Heart right ventricle (tissue), 16 donors: ENCODE data around the gene CASP9. TPM values are rescaled to one million over a fixed set of nuclear protein-coding genes. Genes with fewer than 3 reads are reported as not detected.

Experiments
- ATAC-seq, 8 donors: fragments of 200-7000 bp; cut with Tn5 transposase; one replicate each; pipeline ENCODE4 v1.9.1; 2020; ENCODE audit warnings: mild to moderate bottlenecking in 8 of 8, moderate library complexity in 8 of 8, moderate number of reproducible peaks in 1 of 8
- DNase-seq, 2 donors: peaks; one replicate each; pipeline ENCODE4 v3.0.0-alpha.2; 2020
- H3K27ac ChIP-seq, 10 donors: fragments of 200-600 bp; sonication (generic) in 2 of 10; one replicate each; pipeline versions ENCODE4 v1.5.0 to v1.8.0; 2020 to 2022; ENCODE audit warnings: mild to moderate bottlenecking in 3 of 10
- H3K27me3 ChIP-seq, 7 donors: fragments of 200-600 bp; one replicate each; pipeline ENCODE4 v1.8.0; 2021 to 2022; ENCODE audit warnings: mild to moderate bottlenecking in 2 of 7
- H3K36me3 ChIP-seq, 9 donors: fragments of 200-600 bp; sonication (generic) in 1 of 9; one replicate each; pipeline versions ENCODE4 v1.5.0 to v1.8.0; 2020 to 2022; ENCODE audit warnings: mild to moderate bottlenecking in 2 of 9
- H3K4me1 ChIP-seq, 9 donors: fragments of 200-600 bp; sonication (generic) in 1 of 9; one replicate each; pipeline versions ENCODE4 v1.5.0 to v1.8.0; 2020 to 2022; ENCODE audit warnings: mild to moderate bottlenecking in 4 of 9
- H3K4me3 ChIP-seq, 10 donors: fragments of 200-600 bp; sonication (generic) in 2 of 10; one replicate each; pipeline versions ENCODE4 v1.5.0 to v1.8.0; 2020 to 2022; ENCODE audit warnings: mild to moderate bottlenecking in 7 of 10, moderate library complexity in 2 of 10
- H3K9me3 ChIP-seq, 11 donors: fragments of 200-600 bp in 10 of 11; sonication (generic) in 2 of 11; one replicate each; pipeline versions ENCODE4 v1.5.0 to v1.8.0; 2013 to 2022; ENCODE audit warnings: mild to moderate bottlenecking in 2 of 11, control low read depth in 1 of 11, moderate library complexity in 1 of 11
- WGBS, 2 donors: extraction: QIAGEN DNeasy Blood & Tissue Kit; methylation state at CpG; one replicate each; pipeline ENCODE4 v1.1.7; 2013; ENCODE audit warnings: inconsistent platforms in 1 of 2; 5-methylcytosine and 5-hydroxymethylcytosine counted together
- intact Hi-C, 10 donors: fragments of 100-400 bp; cut with DNase I; formaldehyde crosslinking; loops; one replicate each; pipeline versions ENCODE4 v1.11.1 to v1.14.2; 2022
- polyA plus RNA-seq, 2 donors: library from polyadenylated mRNA; stranded (reverse); fragments of 200-250 nt; gene quantifications; one replicate each; pipeline ENCODE4 v1.2.3, GENCODE V29; 2013
- total RNA-seq, 10 donors: library from RNA; stranded (reverse); fragmentation: NEBNext Ultra II Directional in 3 of 10; extraction: Animal tissue kit (Norgen Biotek cat#: 25700) in 3 of 10; gene quantifications; one replicate each; pipeline versions ENCODE4 v1.2.1 to v1.2.4, GENCODE V29; 2021 to 2023
- TF ChIP-seq, protein P1 (sequence below), 9 donors: fragments of 200-600 bp; sonication (generic) in 2 of 9; IDR thresholded peaks; one replicate each; pipeline versions ENCODE4 v1.5.0 to v1.8.0; 2021 to 2022; ENCODE audit warnings: antibody characterized with exemption in 9 of 9, mild to moderate bottlenecking in 5 of 9, moderate library complexity in 1 of 9
- donor health status: Arrhythmogenic right ventricular cardiomyopathy.
- donor health status: ischemic (EF 13 %, LVEDD 7.1; RV severe dilation, severe dysfunction).
- donor health status: healthy with polysubstance abuse.
- donor health status: DM: no; HTN: yes; CAD: no.
- donor health status: DM: no; HTN: no; CAD: no.
- donor health status: ischemic (EF 25% LVEDD 6.9; RV normal size, moderate dysfunction).
- donor health status: ischemic (EF 25% LVEDD 5.7; RV mildly dilated, moderate dysfunction).
- donor health status: healthy.
- donor health status: DM: yes; HTN: yes; CAD: no.
- donor health status: Ischemic cardiomyopathy.
- donor health status: ischemic (EF 35%, LVEDD 5.7; RV mildly dilated, moderate dysfunction).
- donor health status: nonischemic (EF 11% LVEDD 7.7; RV severe dilation, severe dysfunction).
- donor health status: DM: yes; HTN: yes; CAD: no.
- donor health status: PGD.
- donor health status: ischemic (EF 29% LVEDD 5.4; RV normal size, mild dysfunction).
- donor health status: nonischemic (EF 23%, LVEDD 6.1; RV moderate dilation, normal function).

The CASP9 gene
- total and polyA plus RNA-seq, 12 donors: 8.6 to 22.2 (median 14.3) TPM

DNA sequence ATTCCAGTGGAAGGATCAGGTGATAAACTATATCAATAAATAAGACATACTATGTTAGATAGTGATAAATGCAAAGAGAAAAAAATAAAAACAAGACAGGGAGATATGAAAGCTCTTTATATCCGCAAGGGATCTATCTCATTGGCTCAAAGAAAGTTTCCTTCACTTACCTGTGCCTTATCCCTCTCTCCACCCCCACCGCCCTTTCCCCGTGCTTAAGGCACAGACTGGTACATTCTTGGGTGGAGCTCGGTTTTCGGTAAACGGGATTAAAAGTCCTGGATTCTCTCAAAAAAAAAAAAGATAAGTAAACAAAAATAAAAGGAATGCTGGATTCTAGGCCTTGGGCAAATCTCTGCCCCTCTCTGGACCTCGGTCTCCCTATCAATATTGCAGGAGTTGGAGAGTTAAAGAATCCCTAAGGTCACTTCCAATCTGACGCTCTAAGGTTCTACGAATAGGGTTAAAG lies 2.0 kb upstream of the CASP9 start:
- Histone ChIP-seq H3K27ac (peak overlapping the region in 9 of 10 donors; percentile 87 to 99 (median 95)), H3K4me3 (peak overlapping the region in 9 of 10 donors; percentile 9 to 94 (median 72)), H3K36me3 (peaks cover 0 to 23% (median 0%) of the 10 kb centered on the region in 9 donors), H3K9me3 (no peaks in the 10 kb centered on the region), H3K4me1 (peaks cover 3 to 48% (median 37%) of the 10 kb centered on the region in 9 donors), H3K27me3 (no peaks in the 10 kb centered on the region)
- TF ChIP-seq, protein P1, sequence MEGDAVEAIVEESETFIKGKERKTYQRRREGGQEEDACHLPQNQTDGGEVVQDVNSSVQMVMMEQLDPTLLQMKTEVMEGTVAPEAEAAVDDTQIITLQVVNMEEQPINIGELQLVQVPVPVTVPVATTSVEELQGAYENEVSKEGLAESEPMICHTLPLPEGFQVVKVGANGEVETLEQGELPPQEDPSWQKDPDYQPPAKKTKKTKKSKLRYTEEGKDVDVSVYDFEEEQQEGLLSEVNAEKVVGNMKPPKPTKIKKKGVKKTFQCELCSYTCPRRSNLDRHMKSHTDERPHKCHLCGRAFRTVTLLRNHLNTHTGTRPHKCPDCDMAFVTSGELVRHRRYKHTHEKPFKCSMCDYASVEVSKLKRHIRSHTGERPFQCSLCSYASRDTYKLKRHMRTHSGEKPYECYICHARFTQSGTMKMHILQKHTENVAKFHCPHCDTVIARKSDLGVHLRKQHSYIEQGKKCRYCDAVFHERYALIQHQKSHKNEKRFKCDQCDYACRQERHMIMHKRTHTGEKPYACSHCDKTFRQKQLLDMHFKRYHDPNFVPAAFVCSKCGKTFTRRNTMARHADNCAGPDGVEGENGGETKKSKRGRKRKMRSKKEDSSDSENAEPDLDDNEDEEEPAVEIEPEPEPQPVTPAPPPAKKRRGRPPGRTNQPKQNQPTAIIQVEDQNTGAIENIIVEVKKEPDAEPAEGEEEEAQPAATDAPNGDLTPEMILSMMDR (IDR thresholded peaks at IDR 0.05): no peak
- no peak for ATAC-seq
- intact Hi-C loops: loop anchor here in 3 of 10 donors (5.0 to 10.0 kb wide), 2 partner anchors 89 to 91 kb away; partner anchors contain the start of gene DDI2 (in 3 of the 3)
- 11 to 17% methylated on average over 9 of the region's 9 CpGs for WGBS, 2 donors
- DNase-seq: no peak

DNA sequence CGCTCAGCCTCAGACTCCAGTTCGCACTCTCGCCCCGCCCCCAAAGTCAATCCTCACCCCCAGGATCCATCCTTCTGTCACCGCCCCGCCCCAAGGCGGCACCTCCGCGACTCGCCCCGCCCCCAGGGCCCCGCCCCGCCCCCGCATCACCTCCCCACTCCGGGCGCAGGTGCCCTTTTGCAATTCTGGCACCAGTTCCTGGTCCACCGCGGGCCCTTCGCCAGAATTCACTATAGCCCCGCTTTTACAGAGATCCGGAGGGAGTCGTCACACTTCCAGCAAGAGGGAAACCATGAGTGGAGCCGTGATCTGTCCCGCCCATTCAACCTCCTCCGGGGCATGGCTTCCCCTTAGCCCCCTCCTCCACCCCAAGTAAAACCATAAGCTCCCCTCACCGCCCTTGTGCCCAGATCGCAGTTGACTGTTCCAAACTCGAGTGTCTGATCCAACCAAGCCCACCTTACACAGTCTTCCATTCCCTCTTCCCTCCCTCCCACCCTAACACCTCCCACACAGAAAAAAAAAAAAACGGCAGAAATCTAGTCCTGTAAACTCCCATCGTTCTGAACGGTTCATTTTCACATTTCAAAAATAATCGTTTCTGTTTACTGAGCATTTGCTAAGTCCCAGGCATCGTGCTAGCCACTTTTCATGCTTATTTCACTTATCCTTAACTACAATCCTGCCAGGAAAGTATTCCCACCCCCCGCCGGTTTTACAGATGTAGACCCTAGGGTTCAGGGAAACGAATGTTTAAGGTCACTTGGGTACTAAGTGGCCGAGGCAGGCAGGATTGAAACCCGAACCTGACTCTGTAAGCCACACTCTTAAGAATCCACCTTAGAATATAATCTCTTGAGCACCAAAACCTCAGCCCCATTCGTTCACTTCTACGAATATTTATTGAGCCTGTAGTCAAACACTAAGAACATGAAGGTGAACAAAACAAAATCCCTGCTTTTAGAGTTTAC lies 1.3 kb upstream of the CASP9 start:
- TF ChIP-seq, protein P1 (IDR thresholded peaks at IDR 0.05): no peak
- Histone ChIP-seq H3K27me3 (no peaks in the 10 kb centered on the region), H3K4me1 (peaks cover 3 to 48% (median 37%) of the 10 kb centered on the region in 9 donors), H3K36me3 (peaks cover 0 to 16% (median 0%) of the 10 kb centered on the region in 9 donors), H3K4me3 (peak overlapping the region in 9 of 10 donors; percentile 46 to 94 (median 72)), H3K27ac (peak overlapping the region in 9 of 10 donors; percentile 87 to 99 (median 95)), H3K9me3 (no peaks in the 10 kb centered on the region)
- 3 to 4% methylated on average over 35 to 40 of the region's 40 CpGs for WGBS, 2 donors
- ATAC-seq (peak; percentile 0 to 20 (median 10)), DNase-seq (no peak)
- intact Hi-C loops: loop anchor here in 3 of 10 donors (5.0 to 10.0 kb wide), 2 partner anchors 89 to 92 kb away; partner anchors contain the start of gene DDI2 (in 3 of the 3)

DNA sequence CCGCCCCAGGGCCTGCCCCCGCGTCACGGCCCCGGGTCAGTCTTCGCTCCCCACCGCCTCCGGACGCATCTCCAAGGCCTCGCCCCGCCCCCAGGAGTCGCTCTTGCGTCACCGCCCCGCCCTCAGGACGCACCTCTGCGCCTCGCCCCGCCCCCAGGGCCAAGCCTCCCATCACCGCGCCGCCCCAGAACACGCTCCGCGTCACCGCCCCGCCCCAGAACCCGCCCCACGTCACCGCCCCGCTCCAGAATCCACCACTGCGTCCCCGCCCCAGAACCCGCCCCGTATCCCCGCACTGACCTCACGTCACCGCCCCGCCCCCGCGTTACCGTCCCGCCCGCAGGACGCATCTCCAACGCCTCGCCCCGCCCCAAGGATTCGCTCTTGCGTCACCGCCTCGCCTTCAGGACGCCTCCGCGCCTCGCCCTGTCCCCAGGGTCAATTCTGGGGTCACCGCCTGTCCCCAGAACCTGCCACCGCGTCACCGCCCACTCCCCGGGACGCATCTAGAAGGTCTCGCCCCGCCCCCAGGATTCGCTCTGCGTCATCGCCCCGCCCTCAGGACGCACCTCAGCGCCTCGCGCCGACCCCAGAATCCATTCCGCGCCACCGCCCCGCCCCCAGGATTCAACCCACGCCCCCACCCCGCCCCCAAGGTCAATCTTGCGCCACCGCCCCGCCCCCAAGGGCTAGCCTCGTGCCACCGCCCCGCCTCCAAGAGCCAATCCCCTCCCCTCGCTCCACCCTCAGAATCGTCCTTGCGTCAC lies 451 bp upstream of the CASP9 start:
- TF ChIP-seq, protein P1 (IDR thresholded peaks at IDR 0.05): no peak
- Histone ChIP-seq H3K9me3 (no peaks in the 10 kb centered on the region), H3K36me3 (peaks cover 0 to 7% (median 0%) of the 10 kb centered on the region in 9 donors), H3K4me1 (peaks cover 3 to 48% (median 37%) of the 10 kb centered on the region in 9 donors), H3K4me3 (peak overlapping the region; percentile 44 to 94 (median 72)), H3K27ac (peak overlapping the region; percentile 88 to 99 (median 96)), H3K27me3 (no peaks in the 10 kb centered on the region)
- intact Hi-C loops: loop anchor here in 3 of 10 donors (5.0 to 10.0 kb wide), 2 partner anchors 90 to 93 kb away; partner anchors contain the start of gene DDI2 (in 3 of the 3)
- ATAC-seq (peak; percentile 75 to 83 (median 80)), DNase-seq (peak; percentile 100)
- 0 to 1% methylated on average over 48 to 87 of the region's 88 CpGs for WGBS, 2 donors
